HL-60 (cell line): ENCODE measurements around the gene POLRMT.

Experiments
- CTCF ChIP-seq: IDR thresholded peaks from one replicate; pipeline ENCODE4 v1.5.1; 2011; ENCODE audit warnings: low read length, control low read depth, inconsistent platforms; ENCODE audit not compliant: insufficient read depth
- REST ChIP-seq: IDR thresholded peaks from 2 replicates; pipeline ENCODE4 v1.6.1; 2012; ENCODE audit warnings: low read depth; ENCODE audit not compliant: insufficient replicate concordance
- SPI1 ChIP-seq: IDR thresholded peaks from 2 replicates; pipeline ENCODE4 v1.6.1; 2012; ENCODE audit warnings: low read depth, mild to moderate bottlenecking, borderline replicate concordance

GRCh38 chr19:644789-645188 lies 11.5 kb upstream of the POLRMT start:
- TF ChIP-seq CTCF, result no peak
- TF ChIP-seq REST, result no peak
- TF ChIP-seq SPI1, result no peak
